Kidney epithelial cell (primary cell): Measurements from ENCODE around the gene CES2. TPM values are rescaled to one million over a fixed set of nuclear protein-coding genes. Genes with fewer than 3 reads are reported as not detected.

Experiments
- DNase-seq: peaks from one replicate; pipeline ENCODE4 v3.0.0-alpha.2; 2010; ENCODE audit warnings: low read depth
- H3K27me3 ChIP-seq: 2 replicates; pipeline ENCODE4 v1.6.0; 2011; ENCODE audit warnings: low read length; ENCODE audit not compliant: control insufficient read depth, insufficient read depth
- H3K36me3 ChIP-seq: 2 replicates; pipeline ENCODE4 v1.5.1; 2011; ENCODE audit warnings: low read length; ENCODE audit not compliant: control insufficient read depth, insufficient read depth
- H3K4me3 ChIP-seq: 2 replicates; pipeline ENCODE4 v1.5.1; 2011; ENCODE audit warnings: low read depth, mild to moderate bottlenecking, control low read depth, low read length
- CTCF ChIP-seq: IDR thresholded peaks from 2 replicates; pipeline ENCODE4 v1.5.1; 2011; ENCODE audit warnings: mild to moderate bottlenecking, moderate library complexity, low read length, control low read depth, inconsistent platforms; ENCODE audit not compliant: insufficient read depth, poor library complexity, severe bottlenecking
- total RNA-seq: library from RNA; depleted of rRNA; stranded (reverse); fragments of >200 nt; gene quantifications from 2 replicates; pipeline ENCODE4 v1.2.3, GENCODE V29; 2015

Gene CES2
- total RNA-seq, 1 donor from 2014 or later: 48.0 TPM

- DNase-seq: no peak
- TF ChIP-seq CTCF: no peak
- no peak overlapping the region for H3K4me3 ChIP-seq
- H3K27me3 ChIP-seq: no peaks in the 10 kb centered on the region
- no peaks in the 10 kb centered on the region for H3K36me3 ChIP-seq
Measured at GRCh38 chr16:66927918-66928649, 7.2 kb upstream of the CES2 start.

- peak; percentile 66 for TF ChIP-seq CTCF
- DNase-seq: no peak
- H3K4me3 ChIP-seq: no peak overlapping the region
- H3K36me3 ChIP-seq: no peaks in the 10 kb centered on the region
- H3K27me3 ChIP-seq: no peaks in the 10 kb centered on the region
Measured at GRCh38 chr16:66928702-66929388, 6.5 kb upstream of the CES2 start.

- TF ChIP-seq CTCF: no peak
- no peaks in the 10 kb centered on the region for H3K36me3 ChIP-seq
- peak; percentile 68 for DNase-seq
- no peak overlapping the region for H3K4me3 ChIP-seq
- H3K27me3 ChIP-seq: no peaks in the 10 kb centered on the region
Measured at GRCh38 chr16:66930189-66930588, 5.1 kb upstream of the CES2 start.

- Histone ChIP-seq H3K4me3 (no peak overlapping the region), H3K27me3 (no peaks in the 10 kb centered on the region), H3K36me3 (no peaks in the 10 kb centered on the region)
- DNase-seq: no peak
- no peak for TF ChIP-seq CTCF
Measured at GRCh38 chr16:66931665-66932064, 3.7 kb upstream of the CES2 start.

- H3K27me3 ChIP-seq: no peaks in the 10 kb centered on the region
- H3K36me3 ChIP-seq: no peaks in the 10 kb centered on the region
- no peak for TF ChIP-seq CTCF
- H3K4me3 ChIP-seq: no peak overlapping the region
- no peak for DNase-seq
Measured at GRCh38 chr16:66932076-66932475, 3.2 kb upstream of the CES2 start.
